IMR-90 (cell line): ENCODE measurements around the gene COX6B2.

Source experiments
- CEBPB ChIP-seq: IDR thresholded peaks from 2 replicates; pipeline ENCODE4 v1.6.1; 2012; ENCODE audit warnings: low read depth, low read length, improper control_type of control experiment
- MAZ ChIP-seq: IDR thresholded peaks from 2 replicates; pipeline ENCODE4 v1.6.1; 2012; ENCODE audit warnings: low read depth, mild to moderate bottlenecking, low read length, improper control_type of control experiment, moderate library complexity, borderline replicate concordance
- MXI1 ChIP-seq: IDR thresholded peaks from 2 replicates; pipeline ENCODE4 v1.6.1; 2012; ENCODE audit warnings: low read depth, mild to moderate bottlenecking, low read length, moderate library complexity, borderline replicate concordance
- POLR2A ChIP-seq: IDR thresholded peaks from 2 replicates; pipeline ENCODE4 v1.6.1; 2012; ENCODE audit warnings: mild to moderate bottlenecking, low read depth, low read length
- RAD21 ChIP-seq: IDR thresholded peaks from 2 replicates; pipeline ENCODE4 v1.6.1; 2012; ENCODE audit warnings: low read length, improper control_type of control experiment
- RCOR1 ChIP-seq: IDR thresholded peaks from 2 replicates; pipeline ENCODE4 v1.6.1; 2012; ENCODE audit warnings: mild to moderate bottlenecking, low read length, improper control_type of control experiment; ENCODE audit not compliant: insufficient replicate concordance
- RFX5 ChIP-seq: IDR thresholded peaks from 2 replicates; pipeline ENCODE4 v1.8.0; 2012; ENCODE audit warnings: low read depth, mild to moderate bottlenecking, low read length, moderate library complexity
- SMC3 ChIP-seq: fragments of 150-350 bp; IDR thresholded peaks from 2 replicates; pipeline ENCODE4 v1.6.1; 2016; ENCODE audit warnings: low read depth, mild to moderate bottlenecking, antibody characterized with exemption, low read length, moderate library complexity
- TF ChIP-seq, protein P1 (sequence below): fragments of 150-350 bp; IDR thresholded peaks from 2 replicates; pipeline ENCODE4 v1.6.1; 2017; ENCODE audit warnings: mild to moderate bottlenecking, antibody characterized with exemption, low read length, low read depth
- TF ChIP-seq, protein P2 (sequence below): conservative IDR thresholded peaks from 2 replicates; pipeline ENCODE4 v1.5.1; 2012; ENCODE audit warnings: mild to moderate bottlenecking, low read depth, low read length, improper control_type of control experiment
- TF ChIP-seq, protein P3 (sequence below): fragments of 150-350 bp; IDR thresholded peaks from 2 replicates; pipeline ENCODE4 v1.6.1; 2016; ENCODE audit warnings: low read depth, mild to moderate bottlenecking, low read length, moderate library complexity, borderline replicate concordance

DNA sequence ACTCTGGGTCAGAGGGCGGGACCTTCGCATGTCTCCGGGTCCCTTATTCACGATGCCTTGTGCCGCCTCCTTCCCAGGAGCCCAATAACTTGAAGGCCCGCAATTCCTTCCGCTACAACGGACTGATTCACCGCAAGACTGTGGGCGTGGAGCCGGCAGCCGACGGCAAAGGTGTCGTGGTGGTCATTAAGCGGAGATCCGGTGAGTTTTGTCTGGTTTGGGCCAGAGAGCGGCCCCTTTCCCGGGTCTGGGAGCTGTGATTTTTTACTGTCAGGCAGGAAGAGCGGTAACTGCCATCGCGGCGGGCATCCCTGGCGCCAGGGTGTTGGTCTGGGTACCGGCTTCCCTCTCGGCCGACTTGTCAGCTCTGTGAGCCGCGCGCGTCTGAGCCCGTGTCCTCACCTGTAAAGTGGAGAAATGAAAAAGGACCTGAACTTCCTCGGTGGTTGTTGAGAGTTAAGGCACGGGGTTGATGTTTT, 32.0 kb upstream of the COX6B2 start:
- 0 out of 2 replicates have a peak, but pooled peaks have one; percentile 45 for TF ChIP-seq MXI1
- TF ChIP-seq POLR2A, result no peak
- TF ChIP-seq, protein P1, sequence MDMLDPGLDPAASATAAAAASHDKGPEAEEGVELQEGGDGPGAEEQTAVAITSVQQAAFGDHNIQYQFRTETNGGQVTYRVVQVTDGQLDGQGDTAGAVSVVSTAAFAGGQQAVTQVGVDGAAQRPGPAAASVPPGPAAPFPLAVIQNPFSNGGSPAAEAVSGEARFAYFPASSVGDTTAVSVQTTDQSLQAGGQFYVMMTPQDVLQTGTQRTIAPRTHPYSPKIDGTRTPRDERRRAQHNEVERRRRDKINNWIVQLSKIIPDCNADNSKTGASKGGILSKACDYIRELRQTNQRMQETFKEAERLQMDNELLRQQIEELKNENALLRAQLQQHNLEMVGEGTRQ, result no peak
- TF ChIP-seq, protein P2, sequence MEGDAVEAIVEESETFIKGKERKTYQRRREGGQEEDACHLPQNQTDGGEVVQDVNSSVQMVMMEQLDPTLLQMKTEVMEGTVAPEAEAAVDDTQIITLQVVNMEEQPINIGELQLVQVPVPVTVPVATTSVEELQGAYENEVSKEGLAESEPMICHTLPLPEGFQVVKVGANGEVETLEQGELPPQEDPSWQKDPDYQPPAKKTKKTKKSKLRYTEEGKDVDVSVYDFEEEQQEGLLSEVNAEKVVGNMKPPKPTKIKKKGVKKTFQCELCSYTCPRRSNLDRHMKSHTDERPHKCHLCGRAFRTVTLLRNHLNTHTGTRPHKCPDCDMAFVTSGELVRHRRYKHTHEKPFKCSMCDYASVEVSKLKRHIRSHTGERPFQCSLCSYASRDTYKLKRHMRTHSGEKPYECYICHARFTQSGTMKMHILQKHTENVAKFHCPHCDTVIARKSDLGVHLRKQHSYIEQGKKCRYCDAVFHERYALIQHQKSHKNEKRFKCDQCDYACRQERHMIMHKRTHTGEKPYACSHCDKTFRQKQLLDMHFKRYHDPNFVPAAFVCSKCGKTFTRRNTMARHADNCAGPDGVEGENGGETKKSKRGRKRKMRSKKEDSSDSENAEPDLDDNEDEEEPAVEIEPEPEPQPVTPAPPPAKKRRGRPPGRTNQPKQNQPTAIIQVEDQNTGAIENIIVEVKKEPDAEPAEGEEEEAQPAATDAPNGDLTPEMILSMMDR, result no peak
- no peak for TF ChIP-seq SMC3
- no peak for TF ChIP-seq CEBPB
- no peak for TF ChIP-seq RAD21
- TF ChIP-seq RFX5, result no peak
- TF ChIP-seq RCOR1, result no peak
- no peak for TF ChIP-seq MAZ
- TF ChIP-seq, protein P3, sequence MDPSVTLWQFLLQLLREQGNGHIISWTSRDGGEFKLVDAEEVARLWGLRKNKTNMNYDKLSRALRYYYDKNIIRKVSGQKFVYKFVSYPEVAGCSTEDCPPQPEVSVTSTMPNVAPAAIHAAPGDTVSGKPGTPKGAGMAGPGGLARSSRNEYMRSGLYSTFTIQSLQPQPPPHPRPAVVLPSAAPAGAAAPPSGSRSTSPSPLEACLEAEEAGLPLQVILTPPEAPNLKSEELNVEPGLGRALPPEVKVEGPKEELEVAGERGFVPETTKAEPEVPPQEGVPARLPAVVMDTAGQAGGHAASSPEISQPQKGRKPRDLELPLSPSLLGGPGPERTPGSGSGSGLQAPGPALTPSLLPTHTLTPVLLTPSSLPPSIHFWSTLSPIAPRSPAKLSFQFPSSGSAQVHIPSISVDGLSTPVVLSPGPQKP, result no peak
